Measurements from ENCODE around the gene C11orf98.
"Not testable (repeated sequence)": the region's sequence is repeated elsewhere in the genome, so short reads cannot be mapped to it uniquely, and the experiment has no call there.

DNA sequence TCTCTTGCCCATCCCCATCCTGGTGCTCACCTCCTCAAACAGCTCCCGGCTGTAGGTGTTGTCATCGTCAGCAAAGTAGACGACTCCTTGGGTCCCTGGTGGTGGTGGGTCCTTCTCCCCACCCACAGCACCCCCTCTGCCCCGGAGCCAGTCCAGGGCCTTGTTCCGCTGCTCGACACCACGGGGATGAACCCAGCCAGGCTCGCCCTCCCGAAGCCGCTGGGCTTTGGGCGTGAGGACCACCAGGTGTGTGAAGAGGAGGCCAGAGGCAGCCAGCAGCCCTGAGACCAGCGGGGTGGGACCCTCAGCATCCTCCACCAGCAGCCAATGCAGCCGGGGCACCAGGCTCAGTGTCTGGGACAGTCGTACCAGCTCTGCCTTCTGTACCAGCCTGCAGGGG is 48.1 kb downstream of the C11orf98 start:
- TF ChIP-seq, protein P1, sequence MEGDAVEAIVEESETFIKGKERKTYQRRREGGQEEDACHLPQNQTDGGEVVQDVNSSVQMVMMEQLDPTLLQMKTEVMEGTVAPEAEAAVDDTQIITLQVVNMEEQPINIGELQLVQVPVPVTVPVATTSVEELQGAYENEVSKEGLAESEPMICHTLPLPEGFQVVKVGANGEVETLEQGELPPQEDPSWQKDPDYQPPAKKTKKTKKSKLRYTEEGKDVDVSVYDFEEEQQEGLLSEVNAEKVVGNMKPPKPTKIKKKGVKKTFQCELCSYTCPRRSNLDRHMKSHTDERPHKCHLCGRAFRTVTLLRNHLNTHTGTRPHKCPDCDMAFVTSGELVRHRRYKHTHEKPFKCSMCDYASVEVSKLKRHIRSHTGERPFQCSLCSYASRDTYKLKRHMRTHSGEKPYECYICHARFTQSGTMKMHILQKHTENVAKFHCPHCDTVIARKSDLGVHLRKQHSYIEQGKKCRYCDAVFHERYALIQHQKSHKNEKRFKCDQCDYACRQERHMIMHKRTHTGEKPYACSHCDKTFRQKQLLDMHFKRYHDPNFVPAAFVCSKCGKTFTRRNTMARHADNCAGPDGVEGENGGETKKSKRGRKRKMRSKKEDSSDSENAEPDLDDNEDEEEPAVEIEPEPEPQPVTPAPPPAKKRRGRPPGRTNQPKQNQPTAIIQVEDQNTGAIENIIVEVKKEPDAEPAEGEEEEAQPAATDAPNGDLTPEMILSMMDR (IDR thresholded peaks at IDR 0.05) = not testable (repeated sequence)
- not testable (repeated sequence) for TF ChIP-seq POLR2A, POLR2AphosphoS5 (IDR thresholded peaks at IDR 0.05)

Data from sigmoid colon (tissue), 4 donors.